OCI-LY7 (cell line): Measurements from ENCODE around the gene NCOA7. TPM values are rescaled to one million over a fixed set of nuclear protein-coding genes. Genes with fewer than 3 reads are reported as not detected.

ENCODE experiments used
- BruUV-seq: library from RNA; stranded (reverse); fragments of 400-500 nt; replicated peaks from 2 replicates; lab custom pipeline; 2021; lab: Mats Ljungman, UMichigan
- CTCF ChIA-PET: fragments of 300-600 bp; sonication (Branson Sonifier 250); formaldehyde crosslinking; loops from one replicate; lab custom pipeline; 2022; ENCODE audit warnings: antibody characterized with exemption; ENCODE audit not compliant: unreplicated experiment; lab: Charles Lee
- POLR2A ChIA-PET: fragments of 300-600 bp; sonication (Branson Sonifier 250); formaldehyde crosslinking; loops from one replicate; lab custom pipeline; 2022; ENCODE audit warnings: antibody characterized with exemption; lab: Charles Lee
- DNase-seq: peaks from one replicate; pipeline ENCODE4 v3.0.0-alpha.2; 2015; ENCODE audit warnings: low spot score
- H2AFZ ChIP-seq: fragments of 200-600 bp; sonication (generic), shearing (Covaris generic); 2 replicates; pipeline ENCODE4 v1.6.1; 2014; ENCODE audit warnings: mild to moderate bottlenecking, antibody characterized with exemption, low read length, moderate library complexity
- H3K27ac ChIP-seq: fragments of 200-600 bp; sonication (generic); 2 replicates; pipeline ENCODE4 v1.5.1; 2014; ENCODE audit warnings: mixed run types, low read depth, mild to moderate bottlenecking, moderate library complexity, low read length, inconsistent platforms; ENCODE audit not compliant: poor library complexity, severe bottlenecking
- H3K36me3 ChIP-seq: fragments of 200-600 bp; sonication (generic); 2 replicates; pipeline ENCODE4 v1.6.1; 2014; ENCODE audit warnings: mild to moderate bottlenecking, antibody characterized with exemption, low read length, moderate library complexity, mixed read lengths; ENCODE audit not compliant: insufficient read depth
- H3K4me1 ChIP-seq: fragments of 200-600 bp; sonication (generic); 2 replicates; pipeline ENCODE4 v1.5.1; 2014; ENCODE audit warnings: mild to moderate bottlenecking, low read length; ENCODE audit not compliant: insufficient read depth, poor library complexity, severe bottlenecking
- H3K4me2 ChIP-seq: fragments of 200-600 bp; sonication (generic); 2 replicates; pipeline ENCODE4 v1.6.1; 2014; ENCODE audit warnings: mild to moderate bottlenecking, low read length
- H3K4me3 ChIP-seq: fragments of 200-600 bp; sonication (generic); 2 replicates; pipeline ENCODE4 v1.5.1; 2014; ENCODE audit warnings: mild to moderate bottlenecking, low read depth, low read length; ENCODE audit not compliant: poor library complexity, severe bottlenecking
- H3K79me2 ChIP-seq: fragments of 200-600 bp; sonication (generic); 2 replicates; pipeline ENCODE4 v1.6.1; 2016; ENCODE audit warnings: low read depth, mild to moderate bottlenecking, low read length, moderate library complexity, mixed read lengths; ENCODE audit not compliant: insufficient read depth
- H3K9me2 ChIP-seq: fragments of 200-600 bp; sonication (generic); 2 replicates; pipeline ENCODE4 v1.6.1; 2016; ENCODE audit warnings: mild to moderate bottlenecking, low read length, mixed read lengths; ENCODE audit not compliant: insufficient read depth
- H3K9me3 ChIP-seq: fragments of 200-600 bp; sonication (generic); 2 replicates; pipeline ENCODE4 v1.6.1; 2014; ENCODE audit warnings: mild to moderate bottlenecking, mixed run types, low read length, mixed read lengths
- H4K20me1 ChIP-seq: fragments of 200-600 bp; sonication (generic); 2 replicates; pipeline ENCODE4 v1.6.1; 2014; ENCODE audit warnings: mild to moderate bottlenecking, antibody characterized with exemption, low read length, moderate library complexity, mixed read lengths; ENCODE audit not compliant: insufficient read depth
- CTCF ChIP-seq: fragments of 200-600 bp; sonication (generic); conservative IDR thresholded peaks from 2 replicates; pipeline ENCODE4 v1.5.1; 2014; ENCODE audit warnings: mild to moderate bottlenecking, antibody characterized with exemption, low read length, moderate library complexity, mixed read lengths
- EZH2phosphoT487 ChIP-seq: fragments of 200-600 bp; sonication (generic); IDR thresholded peaks from 2 replicates; pipeline ENCODE4 v1.6.1; 2018; ENCODE audit warnings: low read depth, borderline replicate concordance, mild to moderate bottlenecking, mixed run types, antibody characterized with exemption, low read length, moderate library complexity, mixed read lengths
- intact Hi-C: fragments of 100-400 bp; cut with micrococcal nuclease; formaldehyde crosslinking; loops from one replicate; pipeline ENCODE4 v1.10.0; 2022; ENCODE audit not compliant: unreplicated experiment
- total RNA-seq, 2 experiments: library from RNA; depleted of rRNA in 1 of 2; stranded (reverse); fragments of >200 nt in 1 of 2; shearing (Covaris generic) in 1 of 2; gene quantifications; 2 replicates each; pipeline ENCODE4 v1.2.3, GENCODE V29; 2014 to 2022

NCOA7 gene
- total RNA-seq, 2 experiments from 2014 or later, result 14.8 to 52.2 TPM

- 0 out of 2 replicates have a peak, but pooled peaks cover under 1% of the 10 kb centered on the region for H4K20me1 ChIP-seq
- POLR2A ChIA-PET, result interaction anchor here (0.5 to 8.5 kb wide), 14 partner anchors 12 to 433 kb away, joined by 3 to 106 read pairs (median 6); partner anchors contain the start of genes HINT3, NCOA7 and TRMT11
- no peaks in the 10 kb centered on the region for H3K9me3 ChIP-seq
- peaks cover 20% of the 10 kb centered on the region for H3K4me1 ChIP-seq
- peak overlapping the region; percentile 92 for H3K4me2 ChIP-seq
- no TSS peak for BruUV-seq
- peak overlapping the region; percentile 91 for H3K27ac ChIP-seq
- CTCF ChIA-PET, result interaction anchor here (2.2 kb wide), 2 partner anchors 14 to 176 kb away, joined by 10 to 12 read pairs; partner anchors contain the start of gene HINT3
- no peaks in the 10 kb centered on the region for H3K36me3 ChIP-seq
- H3K9me2 ChIP-seq, result no peaks in the 10 kb centered on the region
- H2AFZ ChIP-seq, result peak overlapping the region; percentile 93; the same call in 1 of the 2 replicates
- intact Hi-C loops, result loop anchor here (1.0 to 2.0 kb wide), 5 partner anchors 10 to 560 kb away; partner anchors contain the start of genes CENPW, HEY2, NCOA7 and TRMT11
- TF ChIP-seq CTCF (0 out of 2 replicates have a peak, but pooled peaks have one; percentile 37), EZH2phosphoT487 (no peak)
- peaks cover 30% of the 10 kb centered on the region for H3K79me2 ChIP-seq
- H3K4me3 ChIP-seq, result peak overlapping the region; percentile 74
- peak; percentile 95 for DNase-seq
Observed at GRCh38 chr6:125779924-125780539, 10.7 kb upstream of the NCOA7 start.

- ChIA-PET POLR2A (interaction anchor here (0.5 to 8.5 kb wide), 24 partner anchors 11 to 480 kb away, joined by 3 to 106 read pairs (median 5); partner anchors contain the start of genes HDDC2, HINT3, NCOA7 and TRMT11), CTCF (interaction anchor here (0.8 to 2.2 kb wide), 5 partner anchors 9 to 177 kb away, joined by 3 to 12 read pairs (median 10); partner anchors contain the start of genes HINT3 and NCOA7)
- BruUV-seq, result TSS peak; percentile 100
- peak overlapping the region; percentile 92 for H3K4me2 ChIP-seq
- intact Hi-C loops, result loop anchor here (1.0 to 2.0 kb wide), 6 partner anchors 10 to 560 kb away; partner anchors contain the start of genes CENPW, HEY2, HINT3 and NCOA7
- peaks cover 20% of the 10 kb centered on the region for H3K4me1 ChIP-seq
- no peaks in the 10 kb centered on the region for H4K20me1 ChIP-seq
- TF ChIP-seq EZH2phosphoT487 (no peak), CTCF (no peak)
- peaks cover 3% of the 10 kb centered on the region; the same call in 1 of the 2 replicates for H3K36me3 ChIP-seq
- H3K9me2 ChIP-seq, result no peaks in the 10 kb centered on the region
- H2AFZ ChIP-seq, result peak overlapping the region; percentile 93
- no peaks in the 10 kb centered on the region for H3K9me3 ChIP-seq
- peak overlapping the region; percentile 74 for H3K4me3 ChIP-seq
- peak; percentile 87 for DNase-seq
- peak overlapping the region; percentile 91 for H3K27ac ChIP-seq
- peaks cover 30% of the 10 kb centered on the region for H3K79me2 ChIP-seq
Observed at GRCh38 chr6:125780540-125781313, 10.0 kb upstream of the NCOA7 start.
